AML-193 (cell line): ENCODE measurements around the gene C1QC.
"Not testable (repeated sequence)": the region's sequence is repeated elsewhere in the genome, so short reads cannot be mapped to it uniquely, and the experiment has no call there.

Source experiments
- DNase-seq, 2 experiments: peaks; one replicate each; lab custom pipeline; 2025; lab: John Stamatoyannopoulos, UW

The C1QC gene

DNA sequence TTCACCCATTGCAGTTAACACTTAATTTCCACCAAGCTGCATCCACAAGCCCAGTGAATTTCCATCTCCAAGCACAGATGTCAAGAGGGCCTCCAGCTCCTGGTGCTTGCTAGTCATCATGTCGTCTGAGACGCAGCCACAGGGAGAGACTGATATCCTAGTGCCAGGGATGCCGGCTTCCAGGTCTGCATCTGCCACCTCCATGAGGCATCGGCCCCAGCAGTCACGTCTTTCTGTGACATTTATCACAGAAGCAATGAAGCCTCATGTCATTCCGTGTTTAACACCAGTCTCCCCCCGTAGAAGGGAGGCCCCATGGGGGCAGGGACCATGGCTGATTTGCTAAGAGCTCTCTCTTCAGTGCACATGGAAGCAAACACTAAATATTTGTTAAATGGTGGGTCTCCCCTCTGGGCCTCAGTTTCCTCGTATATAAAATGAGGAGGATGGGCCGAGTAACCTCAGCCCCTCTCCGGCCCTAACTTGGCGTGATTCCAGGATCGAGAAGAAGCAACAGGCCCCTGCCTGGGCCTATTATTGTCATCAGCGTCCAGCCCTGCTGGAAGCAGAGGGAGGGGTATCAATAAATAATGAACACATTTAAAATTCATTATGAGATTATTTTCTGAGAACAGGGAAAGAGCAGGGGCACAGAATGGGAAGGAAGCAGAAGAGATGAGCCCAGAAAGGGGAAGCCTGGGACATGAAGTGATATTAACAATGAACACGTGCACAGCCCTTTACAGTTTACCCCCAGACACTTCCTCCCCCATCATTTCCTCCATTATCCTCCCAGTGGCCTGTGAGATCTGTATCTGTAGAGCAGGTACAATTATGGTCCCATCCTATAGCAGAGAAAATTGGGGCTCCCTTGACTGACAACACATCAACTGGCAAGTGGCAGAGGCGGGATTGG is 8.8 kb downstream of the C1QC start:
- no peak for DNase-seq

DNA sequence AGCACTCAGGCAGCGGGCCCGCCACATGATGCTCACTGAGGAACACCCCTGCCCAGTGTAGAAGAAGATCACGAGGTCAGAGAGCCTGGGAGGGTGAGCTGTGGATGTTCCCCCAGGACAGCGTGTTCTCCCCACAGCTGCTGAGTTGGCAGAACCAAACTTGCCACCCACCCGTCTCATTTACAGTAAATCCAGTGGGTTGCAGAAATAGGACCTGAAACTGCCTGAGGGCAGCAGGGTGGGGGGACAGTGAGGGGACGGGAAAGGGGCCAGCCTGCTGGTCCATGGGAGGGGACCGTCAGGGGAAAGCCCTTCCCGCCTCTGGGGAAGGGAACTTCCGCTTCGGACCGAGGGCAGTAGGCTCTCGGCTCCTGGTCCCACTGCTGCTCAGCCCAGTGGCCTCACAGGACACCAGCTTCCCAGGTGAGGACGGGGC is 9.5 kb downstream of the C1QC start, which contains the start of gene C1QB:
C1QB (plus strand) TSS at position 356 of the 436 bp plus-strand sequence. CDS start 6,227 bp downstream, outside the sequence.
- DNase-seq: no peak

DNA sequence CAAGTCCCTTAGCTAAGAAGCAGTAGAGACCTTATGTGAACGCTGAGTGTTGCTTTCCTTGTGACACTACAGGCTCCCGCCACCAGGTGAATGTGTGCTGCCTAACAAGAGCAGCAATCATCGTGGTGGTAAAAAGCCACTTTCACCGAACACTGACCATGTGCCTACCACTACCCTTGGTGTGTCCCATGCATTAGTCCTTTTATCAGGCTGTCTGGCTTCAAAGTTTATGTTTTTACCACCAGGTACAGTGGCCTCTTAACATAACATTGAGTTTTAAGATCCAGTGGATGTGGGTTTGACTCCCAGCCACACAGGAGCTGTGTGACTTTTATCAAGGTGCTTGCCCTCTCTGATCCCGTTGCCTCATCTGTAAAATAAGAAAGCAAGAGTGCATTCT is 11.3 kb downstream of the C1QC start:
- no peak for DNase-seq

DNA sequence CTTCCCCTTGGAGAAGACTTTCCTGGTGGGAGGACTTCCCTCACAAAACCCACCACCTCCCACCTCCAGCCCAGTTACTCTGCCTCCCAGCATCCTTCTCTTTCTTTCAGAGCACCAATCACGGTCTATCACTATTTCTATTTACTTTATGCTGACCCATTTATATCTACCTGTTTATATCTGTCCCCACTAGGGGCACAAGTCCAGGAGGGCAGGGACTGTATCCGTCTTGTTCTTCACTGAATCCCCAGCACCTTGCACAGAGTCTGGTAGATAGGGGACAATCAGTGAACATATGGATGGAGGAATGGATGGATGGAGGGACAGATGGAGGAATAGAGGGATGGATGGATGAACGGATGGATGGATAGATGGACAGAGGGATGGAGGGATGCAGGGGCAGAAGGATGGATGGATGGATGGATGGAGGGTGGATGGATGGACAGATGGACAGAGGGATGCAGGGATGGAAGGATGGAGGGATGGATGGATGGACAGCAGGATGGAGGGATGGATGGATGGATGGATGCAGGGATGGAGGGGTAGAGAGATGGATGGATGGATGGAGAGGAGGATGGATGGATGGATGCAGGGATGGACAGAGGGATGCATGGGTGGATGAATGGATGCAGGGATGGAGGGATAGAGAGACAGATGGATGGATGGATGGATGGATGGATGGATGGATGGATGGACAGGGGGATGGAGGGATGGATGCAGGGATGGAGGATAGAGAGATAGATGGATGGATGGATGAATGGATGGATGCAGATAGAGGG is 15.1 kb downstream of the C1QC start:
- no peak for DNase-seq

DNA sequence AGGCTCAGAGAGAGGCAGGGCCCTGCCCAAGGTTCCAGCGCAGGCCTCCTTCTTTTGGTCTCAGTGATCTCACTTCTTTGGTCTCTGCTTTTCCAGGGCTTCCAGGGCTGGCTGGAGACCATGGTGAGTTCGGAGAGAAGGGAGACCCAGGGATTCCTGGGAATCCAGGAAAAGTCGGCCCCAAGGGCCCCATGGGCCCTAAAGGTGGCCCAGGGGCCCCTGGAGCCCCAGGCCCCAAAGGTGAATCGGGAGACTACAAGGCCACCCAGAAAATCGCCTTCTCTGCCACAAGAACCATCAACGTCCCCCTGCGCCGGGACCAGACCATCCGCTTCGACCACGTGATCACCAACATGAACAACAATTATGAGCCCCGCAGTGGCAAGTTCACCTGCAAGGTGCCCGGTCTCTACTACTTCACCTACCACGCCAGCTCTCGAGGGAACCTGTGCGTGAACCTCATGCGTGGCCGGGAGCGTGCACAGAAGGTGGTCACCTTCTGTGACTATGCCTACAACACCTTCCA is 17.3 kb downstream of the C1QC start:
- no peak for DNase-seq

DNA sequence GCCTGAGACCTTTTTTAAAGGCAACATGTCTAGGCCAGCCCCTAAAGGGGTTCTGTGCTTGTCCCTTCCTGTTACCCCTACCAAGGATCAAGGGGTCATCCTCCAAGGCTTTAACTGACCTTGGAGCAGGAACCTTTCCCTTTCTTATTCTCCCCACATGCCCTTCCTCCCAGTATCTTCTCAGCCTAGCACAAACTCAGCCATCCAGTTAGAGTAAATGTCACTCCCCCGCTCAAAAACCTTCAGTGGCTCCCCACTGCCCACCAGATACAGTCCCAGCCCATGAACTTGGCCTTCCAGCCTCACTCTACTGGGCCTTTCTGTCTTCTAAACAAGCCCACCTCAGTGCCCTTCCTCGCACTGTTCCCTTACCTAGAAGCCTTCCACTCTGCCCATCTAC is 18.4 kb downstream of the C1QC start:
- DNase-seq: no peak

DNA sequence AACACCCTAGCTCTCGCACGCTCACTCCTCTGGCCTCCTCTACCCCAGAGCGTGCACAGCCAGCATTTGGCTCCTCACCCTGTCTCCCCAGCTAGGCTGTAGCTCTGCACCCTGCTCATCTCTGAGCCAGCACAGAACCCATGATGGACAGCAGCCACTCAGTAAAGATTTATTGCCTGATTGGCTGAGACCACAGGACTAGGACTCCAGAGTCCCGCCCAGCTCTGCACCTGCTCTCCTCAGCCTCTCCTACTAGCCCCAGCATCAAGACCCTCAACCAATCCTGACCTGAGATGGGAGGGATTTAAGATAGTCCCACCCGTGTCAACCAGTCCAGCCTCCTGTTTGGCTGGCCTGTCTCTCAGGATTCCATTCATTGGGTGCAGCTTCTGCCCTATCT is 18.9 kb downstream of the C1QC start:
- no peak for DNase-seq

DNA sequence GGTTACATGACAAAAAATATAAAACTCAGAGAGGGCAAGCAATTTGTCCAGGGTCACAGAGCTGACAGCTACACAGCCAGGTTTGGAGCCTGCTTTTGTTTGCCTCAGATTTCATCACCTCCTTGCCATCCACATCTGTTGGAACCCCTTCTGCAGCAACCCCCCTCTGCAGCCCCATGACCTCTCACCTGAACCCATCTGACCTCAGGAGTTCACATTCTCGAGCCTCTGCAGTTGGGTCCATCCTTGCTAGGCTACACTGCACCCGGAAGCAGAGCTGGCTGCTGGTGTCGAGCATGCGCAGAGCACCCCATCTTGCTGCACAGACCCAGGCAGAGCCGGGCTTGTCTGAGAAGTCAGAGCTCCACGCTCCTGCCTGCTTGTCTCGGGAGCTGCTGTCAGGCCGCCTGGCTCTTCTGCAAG is 19.6 kb downstream of the C1QC start:
- DNase-seq: no peak

DNA sequence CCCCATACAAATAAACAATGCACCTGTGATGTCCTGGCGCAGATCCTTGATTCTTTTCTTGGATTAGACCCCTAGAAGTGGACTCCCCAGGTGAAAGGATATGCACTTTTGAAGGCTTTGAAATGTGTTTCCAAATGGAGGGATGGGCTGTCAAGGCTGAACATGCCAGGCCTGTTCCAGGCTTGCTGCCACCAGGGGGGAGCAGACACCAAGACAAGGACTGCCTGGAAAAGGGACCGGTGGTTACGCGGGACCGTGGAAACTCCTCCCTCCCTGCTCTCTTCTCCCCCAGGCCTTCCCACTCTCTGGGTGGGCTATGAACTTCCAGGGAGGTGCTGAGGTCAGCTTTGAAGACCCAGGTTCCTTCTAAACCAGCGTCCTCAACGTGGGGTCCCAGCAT is 22.3 kb downstream of the C1QC start:
- DNase-seq: no peak

DNA sequence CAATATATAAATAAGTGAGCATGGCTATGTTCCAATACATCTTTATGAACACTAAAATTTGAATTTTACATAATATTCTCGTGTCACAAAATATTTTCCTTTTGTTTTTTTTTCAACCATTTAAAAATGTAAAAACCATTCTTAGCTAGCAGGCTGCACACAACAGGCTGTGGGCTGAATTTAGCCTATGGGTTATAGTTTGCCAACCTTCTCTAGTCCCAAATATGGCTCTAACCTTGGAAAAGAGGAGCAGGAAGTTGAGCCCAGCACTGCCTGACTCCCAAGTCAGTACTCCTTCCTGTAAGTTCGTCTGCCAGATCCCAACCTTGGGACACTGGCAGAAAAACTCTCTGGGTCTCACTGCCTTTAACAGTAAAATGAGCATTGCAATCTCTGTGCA is 23.0 kb downstream of the C1QC start:
- DNase-seq: no peak

DNA sequence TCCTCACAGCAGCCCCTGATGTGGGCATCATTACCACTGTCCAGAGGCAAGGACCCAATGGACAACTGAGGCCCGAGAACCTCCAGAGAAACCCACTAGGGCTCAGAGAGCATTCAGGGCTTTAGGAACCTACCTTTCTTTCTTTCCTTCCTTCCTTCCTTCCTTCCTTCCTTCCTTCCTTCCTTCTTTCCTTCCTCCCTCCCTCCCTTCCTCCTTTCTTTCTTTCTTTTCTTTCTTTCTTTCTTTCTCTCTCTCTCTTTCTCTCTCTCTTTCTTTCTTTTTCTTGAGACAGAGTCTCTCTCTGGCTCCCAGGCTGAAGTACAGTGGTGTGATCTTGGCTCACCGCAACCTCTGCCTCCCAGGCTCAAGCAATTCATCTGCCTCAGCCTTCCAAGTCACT is 25.4 kb downstream of the C1QC start:
- DNase-seq: not testable (repeated sequence)

DNA sequence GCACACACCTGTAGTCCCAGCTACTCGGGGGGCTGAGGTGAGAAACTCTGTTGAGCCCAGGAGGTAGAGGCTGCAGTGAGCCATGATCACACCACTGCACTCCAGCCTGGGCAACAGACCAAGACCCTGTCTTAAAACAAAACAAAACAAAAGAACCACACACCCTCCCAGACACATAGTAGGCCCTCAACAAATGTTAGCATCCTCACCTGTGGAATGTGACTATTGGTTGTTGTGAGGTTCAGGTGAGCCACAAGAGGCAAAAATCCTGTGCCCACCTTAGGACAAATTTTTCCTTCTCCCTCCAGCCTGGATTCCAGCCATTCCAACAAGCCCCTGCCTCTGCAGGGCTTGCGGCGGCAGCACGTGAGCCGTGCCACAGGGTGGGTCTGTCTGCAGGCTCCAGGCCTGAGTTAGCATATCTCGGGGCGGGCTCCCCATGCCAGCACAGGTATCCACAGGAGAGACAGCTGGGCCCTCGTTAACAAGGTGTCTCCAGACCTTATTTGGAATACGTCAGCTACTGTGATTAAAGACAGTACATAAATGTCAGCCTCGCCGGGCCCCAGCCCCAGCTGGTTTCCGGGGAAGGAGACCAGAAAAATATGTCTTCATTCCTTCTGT is 27.0 kb downstream of the C1QC start:
- no peak for DNase-seq

DNA sequence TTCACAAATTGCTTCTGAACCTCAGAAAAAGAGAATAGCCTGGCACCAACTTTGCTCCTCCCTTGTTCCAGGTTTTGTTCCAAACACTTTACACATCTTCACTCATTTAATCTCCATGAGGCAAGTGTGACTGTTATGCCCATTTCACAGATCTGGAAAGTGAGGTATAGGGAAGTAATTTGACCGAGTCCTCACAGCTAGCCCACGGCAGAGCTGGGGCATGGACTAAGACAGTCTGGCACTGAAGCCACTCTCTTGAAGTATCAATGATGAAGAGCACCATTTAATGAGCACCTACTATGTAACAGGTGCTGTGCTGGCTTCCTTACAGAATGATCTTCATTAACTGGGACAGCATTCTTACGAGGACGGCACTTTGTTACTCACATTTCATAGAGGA is 28.6 kb downstream of the C1QC start:
- no peak for DNase-seq

DNA sequence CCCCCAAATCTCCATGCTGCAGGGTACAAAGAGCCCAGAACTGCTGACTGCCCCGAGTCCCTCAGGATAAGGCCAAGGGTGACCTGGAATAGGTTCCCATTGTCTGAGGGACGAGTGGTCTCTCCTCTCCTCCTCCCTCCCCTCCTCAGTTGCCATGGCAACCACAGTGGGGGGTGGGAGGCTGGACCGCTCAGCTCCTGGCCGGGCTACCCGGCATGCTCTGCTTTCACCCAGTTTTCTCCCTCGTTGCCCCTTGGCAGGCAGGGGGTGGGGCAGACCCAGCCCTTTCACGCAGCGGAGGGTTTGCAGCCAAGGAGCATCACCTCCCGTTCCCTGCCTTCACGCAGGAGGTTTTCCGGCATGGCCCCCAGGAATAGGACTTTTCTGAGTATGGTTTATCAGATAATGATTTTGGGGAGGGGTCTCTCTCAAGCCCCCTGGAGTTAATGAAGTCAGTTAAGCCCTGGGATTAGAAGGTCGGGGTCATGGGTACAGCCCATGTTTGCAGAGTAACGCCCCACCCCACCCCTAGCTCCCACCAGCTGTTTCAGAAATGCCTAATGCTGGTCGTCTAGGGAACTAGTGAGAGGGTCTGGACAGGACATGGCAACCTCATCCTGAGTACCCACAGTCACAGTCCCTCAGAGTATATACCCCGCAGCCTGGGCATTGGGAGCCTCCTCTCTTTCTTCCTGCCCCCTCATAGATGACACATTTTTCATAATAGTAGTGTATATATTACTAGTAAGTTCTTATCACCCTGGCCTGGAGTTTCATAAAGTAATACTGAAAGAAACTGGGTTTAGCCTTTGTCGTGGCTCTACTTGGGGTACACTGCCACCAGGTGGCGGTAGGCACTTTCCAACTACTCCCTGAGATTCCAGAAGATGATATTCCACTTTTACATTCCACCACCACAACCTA is 30.3 kb downstream of the C1QC start:
- DNase-seq: peak; percentile 3 to 4

DNA sequence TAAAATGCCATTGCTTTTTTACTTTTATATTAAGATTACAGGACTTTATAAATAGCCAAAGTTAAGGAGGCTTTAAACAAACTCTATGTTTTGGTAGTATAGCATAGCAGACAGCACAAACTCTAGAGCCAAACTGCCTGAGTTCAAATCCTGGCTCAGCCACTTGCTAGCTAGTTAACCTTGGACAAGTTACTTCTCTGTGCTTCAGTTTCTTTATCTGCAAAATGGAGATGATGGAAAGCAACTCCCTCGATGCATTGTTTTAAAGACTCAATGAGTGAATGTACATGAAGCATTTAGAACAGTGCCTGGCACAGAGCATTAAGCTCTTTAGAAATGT is 30.9 kb downstream of the C1QC start:
- DNase-seq: no peak

DNA sequence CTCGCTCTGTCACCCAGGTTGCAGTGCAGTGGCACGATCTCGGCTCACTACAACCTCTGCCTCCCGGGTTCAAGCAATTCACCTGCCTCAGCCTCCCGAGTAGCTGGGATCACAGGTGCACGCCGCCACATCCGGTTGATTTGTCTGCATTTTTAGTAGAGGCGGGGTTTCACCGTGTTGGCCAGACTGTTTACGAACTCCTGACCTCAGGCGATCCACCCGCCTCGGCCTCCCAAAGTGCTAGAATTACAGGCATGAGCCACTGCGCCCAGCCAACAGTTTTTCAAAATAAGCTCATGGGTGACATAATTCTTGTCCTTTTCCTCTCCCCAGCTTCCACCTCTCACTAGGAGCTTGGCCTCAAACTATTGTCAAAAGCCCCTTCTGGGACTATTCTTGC is 32.7 kb downstream of the C1QC start:
- not testable (repeated sequence) for DNase-seq

DNA sequence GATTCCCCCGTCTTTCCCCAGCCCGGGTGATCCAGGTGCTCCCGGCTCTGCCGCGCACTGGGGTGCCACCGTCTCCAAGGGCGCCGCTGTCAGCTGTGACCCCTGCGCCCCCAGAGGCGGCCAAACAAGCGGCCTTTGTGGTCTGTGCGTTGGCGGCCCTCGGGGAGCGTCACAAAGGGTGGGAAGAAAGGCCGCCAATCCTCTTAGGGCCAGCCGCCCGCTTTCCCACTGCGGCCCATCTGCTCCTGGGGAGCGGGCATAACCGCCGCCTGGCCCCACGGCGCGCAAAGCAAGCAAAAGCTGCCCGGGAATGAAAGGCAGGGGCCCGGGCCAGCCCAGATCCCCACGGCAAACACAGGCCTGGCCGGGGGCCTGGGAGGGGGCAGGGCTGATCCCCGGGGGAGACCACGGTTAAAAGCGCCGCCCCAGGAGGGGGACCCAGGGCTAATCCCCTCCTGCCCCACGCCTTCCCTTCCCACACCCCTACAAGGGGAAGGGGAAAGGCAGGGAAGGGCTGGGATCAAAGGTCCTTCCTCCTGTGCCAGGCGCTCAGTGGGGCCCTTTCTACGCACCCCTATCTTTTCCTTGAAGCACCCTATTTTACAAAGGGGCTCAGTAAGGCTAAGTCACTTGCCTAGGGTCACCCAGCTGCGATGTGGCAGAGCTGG is 33.6 kb downstream of the C1QC start:
- DNase-seq: no peak

DNA sequence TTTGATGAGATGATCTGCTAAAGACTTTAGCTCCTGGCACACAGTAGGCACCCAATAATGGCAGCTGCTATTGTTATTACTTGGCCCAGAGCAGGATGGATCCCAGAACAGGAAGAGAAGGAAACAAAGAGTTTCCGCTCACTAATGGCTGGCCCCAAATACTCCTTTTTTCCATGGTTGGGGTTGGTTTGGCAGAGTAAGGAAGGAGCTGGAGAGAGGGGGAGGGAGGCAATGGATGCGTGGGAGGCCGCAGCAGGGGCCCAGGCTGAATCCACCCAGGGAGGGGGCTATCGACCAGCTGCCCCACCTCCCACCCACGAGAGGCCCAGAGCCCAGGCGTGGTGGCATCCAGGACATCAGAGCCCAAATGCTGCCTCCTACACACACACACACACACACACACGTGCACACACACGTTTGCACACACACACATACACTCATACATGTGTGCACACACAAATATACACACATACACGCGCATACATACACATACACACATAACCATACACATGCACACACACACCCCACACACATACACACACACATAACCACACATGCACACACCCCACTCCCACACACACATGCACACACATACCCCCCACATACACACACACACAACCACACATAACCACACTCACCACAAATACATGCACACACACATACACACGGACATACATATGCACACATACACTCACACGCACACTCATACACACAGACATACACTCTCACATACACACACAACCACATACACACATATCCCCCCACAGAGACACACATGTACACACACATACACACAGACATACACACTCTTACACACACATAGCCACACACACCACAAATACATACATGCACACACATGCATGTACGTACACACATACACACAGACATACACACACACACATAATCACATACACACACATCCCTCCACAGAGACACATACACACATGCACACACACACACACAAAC is 34.8 kb downstream of the C1QC start:
- DNase-seq: no peak

DNA sequence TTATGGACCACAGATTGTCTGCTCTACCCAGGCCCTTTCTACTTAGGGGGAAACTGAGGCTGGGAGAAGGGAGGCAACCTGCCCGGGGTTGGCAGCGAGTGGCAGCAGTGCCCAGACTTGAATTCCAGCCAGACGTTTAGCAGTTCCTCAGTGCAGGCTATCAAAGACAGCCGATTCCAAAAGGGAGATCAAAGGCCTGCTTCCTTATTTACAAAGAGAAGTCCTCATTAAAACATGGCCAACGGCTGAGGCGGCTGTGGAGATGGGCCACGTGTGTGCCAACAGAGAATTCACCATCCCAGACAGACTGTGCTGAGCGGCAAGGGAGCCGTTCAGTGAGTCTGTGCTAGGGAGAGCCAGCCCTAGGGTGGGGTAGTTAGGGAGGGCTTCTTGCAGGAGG is 37.3 kb downstream of the C1QC start:
- no peak for DNase-seq
